H9 (cell line): ENCODE measurements around the gene FAM13A. TPM values are rescaled to one million over a fixed set of nuclear protein-coding genes. Genes with fewer than 3 reads are reported as not detected.

Experiments used
- DNase-seq: peaks from one replicate; pipeline ENCODE4 v3.0.0-alpha.2; 2017
- H2AFZ ChIP-seq: one replicate; pipeline ENCODE4 v1.6.1; 2013; ENCODE audit warnings: mild to moderate bottlenecking, low read length, control low read depth, moderate library complexity
- H2AK5ac ChIP-seq: 2 replicates; pipeline ENCODE4 v1.6.1; 2013; ENCODE audit warnings: low read length, control low read depth, mixed read lengths; ENCODE audit not compliant: insufficient read length
- H2BK120ac ChIP-seq: one replicate; pipeline ENCODE4 v1.6.1; 2013; ENCODE audit warnings: low read depth, mild to moderate bottlenecking, low read length, control low read depth, inconsistent platforms; ENCODE audit not compliant: poor library complexity, severe bottlenecking
- H2BK12ac ChIP-seq: 2 replicates; pipeline ENCODE4 v1.6.1; 2013; ENCODE audit warnings: low read length, control low read depth, mixed read lengths, low read depth; ENCODE audit not compliant: insufficient read length
- H2BK15ac ChIP-seq: 2 replicates; pipeline ENCODE4 v1.6.1; 2013; ENCODE audit warnings: low read depth, low read length, control low read depth
- H2BK20ac ChIP-seq: one replicate; pipeline ENCODE4 v1.6.1; 2013; ENCODE audit warnings: low read depth, mild to moderate bottlenecking, low read length, control low read depth, inconsistent platforms; ENCODE audit not compliant: poor library complexity, severe bottlenecking
- H2BK5ac ChIP-seq: 2 replicates; pipeline ENCODE4 v1.6.1; 2013; ENCODE audit warnings: low read length, control low read depth, mixed read lengths; ENCODE audit not compliant: insufficient read length
- H3K14ac ChIP-seq: 2 replicates; pipeline ENCODE4 v1.6.1; 2013; ENCODE audit warnings: low read length, control low read depth; ENCODE audit not compliant: insufficient read depth
- H3K18ac ChIP-seq: 2 replicates; pipeline ENCODE4 v1.6.1; 2013; ENCODE audit warnings: low read depth, mild to moderate bottlenecking, mixed read lengths, low read length, control low read depth; ENCODE audit not compliant: insufficient read length
- H3K23ac ChIP-seq: 2 replicates; pipeline ENCODE4 v1.6.1; 2013; ENCODE audit warnings: low read length, control low read depth, mixed read lengths, low read depth; ENCODE audit not compliant: insufficient read length
- H3K23me2 ChIP-seq: 2 replicates; pipeline ENCODE4 v1.6.1; 2013; ENCODE audit warnings: low read depth, mild to moderate bottlenecking, mixed read lengths, low read length, control low read depth; ENCODE audit not compliant: insufficient read length, poor library complexity, severe bottlenecking
- H3K27ac ChIP-seq: 2 replicates; pipeline ENCODE4 v1.5.1; 2013; ENCODE audit warnings: low read length, control low read depth, mixed read lengths, low read depth; ENCODE audit not compliant: insufficient read length
- H3K27me3 ChIP-seq: 2 replicates; pipeline ENCODE4 v1.6.1; 2013; ENCODE audit warnings: low read length, control low read depth, inconsistent platforms; ENCODE audit not compliant: insufficient read depth
- H3K4ac ChIP-seq: 2 replicates; pipeline ENCODE4 v1.6.1; 2013; ENCODE audit warnings: low read depth, mild to moderate bottlenecking, control low read depth, inconsistent platforms, low read length, moderate library complexity
- H3K4me1 ChIP-seq: 2 replicates; pipeline ENCODE4 v1.6.1; 2013; ENCODE audit warnings: low read length, control low read depth, inconsistent platforms; ENCODE audit not compliant: insufficient read depth
- H3K4me2 ChIP-seq: 2 replicates; pipeline ENCODE4 v1.6.1; 2013; ENCODE audit warnings: low read length, control low read depth, mixed read lengths; ENCODE audit not compliant: insufficient read length, insufficient read depth
- H3K56ac ChIP-seq: 2 replicates; pipeline ENCODE4 v1.6.1; 2013; ENCODE audit warnings: low read depth, mild to moderate bottlenecking, mixed read lengths, low read length, control low read depth; ENCODE audit not compliant: insufficient read length
- H3K79me1 ChIP-seq: 2 replicates; pipeline ENCODE4 v1.6.1; 2013; ENCODE audit warnings: low read depth, mild to moderate bottlenecking, moderate library complexity, low read length, control low read depth, inconsistent platforms; ENCODE audit not compliant: insufficient read depth, poor library complexity, severe bottlenecking
- H3K79me2 ChIP-seq: 2 replicates; pipeline ENCODE4 v1.6.1; 2013; ENCODE audit warnings: low read length, control low read depth, inconsistent platforms; ENCODE audit not compliant: insufficient read depth
- H3K9ac ChIP-seq: 2 replicates; pipeline ENCODE4 v1.6.1; 2013; ENCODE audit warnings: low read length, control low read depth, mixed read lengths; ENCODE audit not compliant: insufficient read length; ENCODE audit errors: extremely low read depth
- H3K9me3 ChIP-seq: one replicate; pipeline ENCODE4 v1.6.1; 2013; ENCODE audit warnings: low read depth, low read length, inconsistent platforms; ENCODE audit not compliant: control insufficient read depth
- H3T11ph ChIP-seq: one replicate; pipeline ENCODE4 v1.6.1; 2013; ENCODE audit warnings: mild to moderate bottlenecking, low read length, control low read depth, inconsistent platforms
- H4K20me1 ChIP-seq: one replicate; pipeline ENCODE4 v1.6.1; 2013; ENCODE audit not compliant: control insufficient read depth, insufficient read length, insufficient read depth
- H4K5ac ChIP-seq: 2 replicates; pipeline ENCODE4 v1.6.1; 2013; ENCODE audit warnings: low read depth, mild to moderate bottlenecking, mixed read lengths, low read length, control low read depth; ENCODE audit not compliant: insufficient read length
- H4K8ac ChIP-seq: replicated peaks from 2 replicates; pipeline ENCODE4 v1.6.1; 2013; ENCODE audit warnings: low read length, control low read depth, mixed read lengths, low read depth; ENCODE audit not compliant: insufficient read length
- H4K91ac ChIP-seq: 2 replicates; pipeline ENCODE4 v1.6.1; 2013; ENCODE audit warnings: low read depth, mild to moderate bottlenecking, moderate library complexity, mixed read lengths, low read length, control low read depth; ENCODE audit not compliant: insufficient read length
- H3K27ac Mint-ChIP-seq, 3 experiments: 2 replicates in 2 of 3; 3 replicates in 1 of 3; pipeline ENCODE4 v1.8.0; 2020 to 2021; ENCODE audit warnings: mixed read lengths in 3 of 3, mild to moderate bottlenecking in 1 of 3, moderate library complexity in 1 of 3
- H3K27me3 Mint-ChIP-seq: 2 replicates; pipeline ENCODE4 v1.8.0; 2021; ENCODE audit warnings: low read depth, mild to moderate bottlenecking, moderate library complexity, mixed read lengths
- H3K36me3 Mint-ChIP-seq, 3 experiments: 2 replicates in 2 of 3; 3 replicates in 1 of 3; pipeline ENCODE4 v1.8.0; 2020 to 2021; ENCODE audit warnings: low read depth in 3 of 3, mixed read lengths in 3 of 3; ENCODE audit not compliant: insufficient read depth in 1 of 3
- H3K4me1 Mint-ChIP-seq, 2 experiments: 2 replicates each; pipeline ENCODE4 v1.8.0; 2020; ENCODE audit warnings: mixed read lengths in 2 of 2
- H3K4me3 Mint-ChIP-seq, 2 experiments: 2 replicates in 1 of 2; 3 replicates in 1 of 2; pipeline ENCODE4 v1.8.0; 2020 to 2021; ENCODE audit warnings: mild to moderate bottlenecking in 2 of 2, mixed read lengths in 2 of 2, moderate library complexity in 1 of 2
- H3K9me3 Mint-ChIP-seq, 2 experiments: 2 replicates in 1 of 2; 3 replicates in 1 of 2; pipeline ENCODE4 v1.8.0; 2020; ENCODE audit warnings: mild to moderate bottlenecking in 2 of 2, mixed read lengths in 2 of 2, moderate library complexity in 1 of 2
- WGBS: extraction: QIAGEN DNeasy Blood & Tissue Kit; methylation state at CpG from one replicate; pipeline ENCODE4 v1.1.7; 2013; ENCODE audit warnings: missing lambda C conversion rate, low lambda C conversion rate, mixed read lengths; ENCODE audit not compliant: insufficient read length; ENCODE audit errors: extremely low coverage; 5-methylcytosine and 5-hydroxymethylcytosine counted together
- total RNA-seq: library from RNA; stranded (reverse); gene quantifications from 2 replicates; pipeline ENCODE4 v1.2.1, GENCODE V29; 2021
- TF ChIP-seq, protein P1 (sequence below): fragments of 200-600 bp; sonication (generic); conservative IDR thresholded peaks from 3 replicates; pipeline ENCODE4 v1.8.0; 2021; ENCODE audit warnings: antibody characterized with exemption, mild to moderate bottlenecking

Gene FAM13A
- total RNA-seq, 1 experiment from 2014 or later = 12.7 TPM

DNA sequence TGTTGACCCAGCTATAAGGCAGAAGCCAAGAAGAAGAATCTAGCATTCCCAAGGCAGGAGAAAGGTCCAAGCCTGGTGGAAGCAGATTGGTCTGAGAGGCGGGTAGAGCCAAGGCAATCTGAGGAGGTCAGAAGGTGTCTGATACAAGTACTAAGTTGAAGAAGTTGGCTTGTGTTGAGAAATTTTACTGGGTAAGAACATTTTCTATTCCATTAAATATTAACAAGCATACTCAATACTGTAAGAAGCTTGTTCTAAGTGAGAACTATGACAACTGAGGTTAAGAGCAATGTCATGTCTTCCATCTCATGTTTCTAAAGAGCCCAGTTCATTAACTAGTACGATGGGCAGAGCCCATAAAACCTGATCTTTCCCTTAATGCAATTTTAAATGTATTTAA lies 75.0 kb downstream of the FAM13A start:
- Histone ChIP-seq H3K27me3 (no peaks in the 10 kb centered on the region), H4K5ac (no peak overlapping the region), H3K4me2 (no peak overlapping the region), H2BK15ac (no peak overlapping the region), H2BK5ac (no peak overlapping the region), H3K23ac (no peak overlapping the region), H3K9me3 (no peaks in the 10 kb centered on the region), H3K18ac (no peak overlapping the region), H3K27ac (no peak overlapping the region), H2AFZ (no peak overlapping the region), H3K4ac (no peak overlapping the region), H2BK12ac (no peak overlapping the region), H4K8ac (no peak overlapping the region), H3K9ac (no peak overlapping the region), H3K79me1 (no peaks in the 10 kb centered on the region), H3T11ph (no peak overlapping the region), H4K91ac (no peak overlapping the region), H3K14ac (no peak overlapping the region), H3K56ac (no peak overlapping the region), H2BK120ac (no peak overlapping the region), H2BK20ac (no peak overlapping the region), H3K79me2 (no peaks in the 10 kb centered on the region), H3K4me1 (no peaks in the 10 kb centered on the region), H3K23me2 (no peaks in the 10 kb centered on the region), H2AK5ac (no peak overlapping the region), H4K20me1 (no peaks in the 10 kb centered on the region)
- Mint-ChIP-seq H3K27ac (no peak overlapping the region), H3K4me1 (no peaks in the 10 kb centered on the region), H3K27me3 (no peaks in the 10 kb centered on the region), H3K36me3 (no peaks in the 10 kb centered on the region; a peak in 1 of 7 replicates), H3K9me3 (no peaks in the 10 kb centered on the region), H3K4me3 (no peak overlapping the region)
- TF ChIP-seq, protein P1, sequence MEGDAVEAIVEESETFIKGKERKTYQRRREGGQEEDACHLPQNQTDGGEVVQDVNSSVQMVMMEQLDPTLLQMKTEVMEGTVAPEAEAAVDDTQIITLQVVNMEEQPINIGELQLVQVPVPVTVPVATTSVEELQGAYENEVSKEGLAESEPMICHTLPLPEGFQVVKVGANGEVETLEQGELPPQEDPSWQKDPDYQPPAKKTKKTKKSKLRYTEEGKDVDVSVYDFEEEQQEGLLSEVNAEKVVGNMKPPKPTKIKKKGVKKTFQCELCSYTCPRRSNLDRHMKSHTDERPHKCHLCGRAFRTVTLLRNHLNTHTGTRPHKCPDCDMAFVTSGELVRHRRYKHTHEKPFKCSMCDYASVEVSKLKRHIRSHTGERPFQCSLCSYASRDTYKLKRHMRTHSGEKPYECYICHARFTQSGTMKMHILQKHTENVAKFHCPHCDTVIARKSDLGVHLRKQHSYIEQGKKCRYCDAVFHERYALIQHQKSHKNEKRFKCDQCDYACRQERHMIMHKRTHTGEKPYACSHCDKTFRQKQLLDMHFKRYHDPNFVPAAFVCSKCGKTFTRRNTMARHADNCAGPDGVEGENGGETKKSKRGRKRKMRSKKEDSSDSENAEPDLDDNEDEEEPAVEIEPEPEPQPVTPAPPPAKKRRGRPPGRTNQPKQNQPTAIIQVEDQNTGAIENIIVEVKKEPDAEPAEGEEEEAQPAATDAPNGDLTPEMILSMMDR = no peak
- WGBS = no CpG with 5 or more reads among the region's 2 CpGs
- DNase-seq = no peak
